Cardiac muscle cell (in vitro differentiated cells and primary cell): Measurements from ENCODE around the gene MAN2A2. TPM values are rescaled to one million over a fixed set of nuclear protein-coding genes. Genes with fewer than 3 reads are reported as not detected.
"Not testable (repeated sequence)": the region's sequence is repeated elsewhere in the genome, so short reads cannot be mapped to it uniquely, and the experiment has no call there.

Experiments
- DNase-seq, 2 donors: peaks; one replicate each; pipeline versions ENCODE4 v3.0.0 to v3.0.0-alpha.2; 2010 to 2017; ENCODE audit warnings: low read depth in 1 of 2, low spot score in 1 of 2
- H3K27ac ChIP-seq: fragments of 200-600 bp; sonication (generic); 2 replicates; pipeline ENCODE4 v1.5.1; 2016
- H3K27me3 ChIP-seq: fragments of 200-600 bp; sonication (generic); 2 replicates; pipeline ENCODE4 v1.6.0; 2016; ENCODE audit warnings: control low read depth
- H3K36me3 ChIP-seq: fragments of 200-600 bp; sonication (generic); 2 replicates; pipeline ENCODE4 v1.5.1; 2016; ENCODE audit warnings: control low read depth
- H3K4me1 ChIP-seq: fragments of 200-600 bp; sonication (generic); 2 replicates; pipeline ENCODE4 v1.8.1; 2017; ENCODE audit warnings: low read depth, mild to moderate bottlenecking, mixed run types
- H3K4me3 ChIP-seq: fragments of 200-600 bp; sonication (generic); 2 replicates; pipeline ENCODE4 v1.5.1; 2016; ENCODE audit warnings: mild to moderate bottlenecking
- H3K9me3 ChIP-seq: fragments of 200-600 bp; sonication (generic); 2 replicates; pipeline ENCODE4 v1.5.1; 2017; ENCODE audit warnings: low read depth, mild to moderate bottlenecking, control low read depth
- polyA plus RNA-seq: library from polyadenylated mRNA; unstranded; fragments of >200 nt; fragmentation: Nextera tagmentation; extraction: Ambion mirVana; gene quantifications from 2 replicates; pipeline ENCODE4 v1.2.1, GENCODE V29; 2016
- total RNA-seq: library from RNA; depleted of rRNA; stranded (reverse); fragments of >200 nt; gene quantifications from 2 replicates; pipeline ENCODE4 v1.2.3, GENCODE V29; 2016
- TF ChIP-seq, protein P1 (sequence below): IDR thresholded peaks from 2 replicates; pipeline ENCODE4 v1.5.1; 2012; ENCODE audit warnings: low read depth, mild to moderate bottlenecking, low read length

Gene MAN2A2
- total and polyA plus RNA-seq, 2 experiments from 2014 or later = 53.0 to 54.3 TPM

DNA sequence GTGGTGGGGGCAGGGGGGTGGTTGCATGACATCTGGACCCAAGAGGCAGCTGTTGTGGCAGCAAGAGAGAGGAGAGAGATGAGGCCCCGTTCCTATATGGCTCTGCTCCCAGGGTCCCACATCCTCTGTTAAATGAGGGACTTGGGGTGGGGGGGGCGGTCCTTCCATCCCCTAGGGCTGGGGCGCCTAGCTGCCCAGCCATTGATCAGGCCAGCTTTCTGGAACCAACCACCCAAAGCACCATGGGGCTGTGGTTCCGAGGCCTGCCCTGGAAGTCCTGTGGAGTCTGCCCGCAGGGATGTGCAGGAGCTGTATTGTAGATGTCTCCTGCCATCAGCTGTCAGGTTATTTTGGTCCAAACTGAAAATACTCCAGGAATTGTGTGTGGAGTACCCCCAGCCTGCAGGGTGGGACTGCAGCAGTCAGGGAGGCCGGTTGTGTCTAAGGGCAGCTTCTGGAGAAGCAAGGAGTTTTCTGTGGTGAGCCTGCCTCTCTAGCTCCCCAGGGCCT lies 29.6 kb upstream of the MAN2A2 start:
- no peaks in the 10 kb centered on the region for H3K27me3 ChIP-seq
- peaks cover 36% of the 10 kb centered on the region for H3K4me1 ChIP-seq
- no peak for DNase-seq
- no peak overlapping the region for H3K4me3 ChIP-seq
- H3K27ac ChIP-seq = peak overlapping the region; percentile 99
- peaks cover 15% of the 10 kb centered on the region for H3K36me3 ChIP-seq
- TF ChIP-seq, protein P1, sequence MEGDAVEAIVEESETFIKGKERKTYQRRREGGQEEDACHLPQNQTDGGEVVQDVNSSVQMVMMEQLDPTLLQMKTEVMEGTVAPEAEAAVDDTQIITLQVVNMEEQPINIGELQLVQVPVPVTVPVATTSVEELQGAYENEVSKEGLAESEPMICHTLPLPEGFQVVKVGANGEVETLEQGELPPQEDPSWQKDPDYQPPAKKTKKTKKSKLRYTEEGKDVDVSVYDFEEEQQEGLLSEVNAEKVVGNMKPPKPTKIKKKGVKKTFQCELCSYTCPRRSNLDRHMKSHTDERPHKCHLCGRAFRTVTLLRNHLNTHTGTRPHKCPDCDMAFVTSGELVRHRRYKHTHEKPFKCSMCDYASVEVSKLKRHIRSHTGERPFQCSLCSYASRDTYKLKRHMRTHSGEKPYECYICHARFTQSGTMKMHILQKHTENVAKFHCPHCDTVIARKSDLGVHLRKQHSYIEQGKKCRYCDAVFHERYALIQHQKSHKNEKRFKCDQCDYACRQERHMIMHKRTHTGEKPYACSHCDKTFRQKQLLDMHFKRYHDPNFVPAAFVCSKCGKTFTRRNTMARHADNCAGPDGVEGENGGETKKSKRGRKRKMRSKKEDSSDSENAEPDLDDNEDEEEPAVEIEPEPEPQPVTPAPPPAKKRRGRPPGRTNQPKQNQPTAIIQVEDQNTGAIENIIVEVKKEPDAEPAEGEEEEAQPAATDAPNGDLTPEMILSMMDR = no peak
- H3K9me3 ChIP-seq = no peaks in the 10 kb centered on the region

DNA sequence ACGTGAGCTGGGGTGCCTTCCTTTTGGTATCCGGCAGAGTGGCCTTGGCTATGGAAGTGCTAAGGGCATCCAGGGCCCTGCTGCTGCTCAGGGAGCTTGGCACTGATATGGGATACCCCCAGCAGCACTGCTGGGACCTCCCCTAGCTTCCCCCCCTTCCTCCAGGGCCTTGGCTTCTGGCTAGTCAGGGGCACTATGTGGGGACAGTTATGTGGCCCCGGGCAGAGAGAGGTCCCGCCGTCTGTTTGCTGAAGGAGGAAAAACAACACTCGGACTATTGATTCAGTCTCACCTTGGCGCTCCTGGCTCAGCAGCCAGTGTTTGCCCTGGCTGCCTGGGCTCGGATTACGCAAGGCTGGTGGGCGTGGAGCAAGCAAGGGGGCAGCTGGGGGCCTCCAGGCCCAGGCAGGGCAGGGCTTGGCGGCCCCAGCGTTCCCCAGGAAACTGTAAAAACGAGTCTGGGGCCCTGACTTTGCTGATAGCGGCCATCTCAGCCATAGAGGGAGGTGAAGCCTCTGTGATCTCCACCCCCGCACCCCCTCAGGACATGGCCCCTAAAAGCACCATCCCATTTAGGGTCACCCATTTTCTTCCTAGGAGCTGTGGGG lies 29.0 kb upstream of the MAN2A2 start:
- TF ChIP-seq, protein P1 = no peak
- Histone ChIP-seq H3K4me3 (no peak overlapping the region), H3K27me3 (no peaks in the 10 kb centered on the region), H3K9me3 (no peaks in the 10 kb centered on the region), H3K36me3 (peaks cover 18% of the 10 kb centered on the region), H3K4me1 (peaks cover 31% of the 10 kb centered on the region), H3K27ac (peak overlapping the region; percentile 99)
- DNase-seq = peak in 1 of 2 donors; percentile 54

DNA sequence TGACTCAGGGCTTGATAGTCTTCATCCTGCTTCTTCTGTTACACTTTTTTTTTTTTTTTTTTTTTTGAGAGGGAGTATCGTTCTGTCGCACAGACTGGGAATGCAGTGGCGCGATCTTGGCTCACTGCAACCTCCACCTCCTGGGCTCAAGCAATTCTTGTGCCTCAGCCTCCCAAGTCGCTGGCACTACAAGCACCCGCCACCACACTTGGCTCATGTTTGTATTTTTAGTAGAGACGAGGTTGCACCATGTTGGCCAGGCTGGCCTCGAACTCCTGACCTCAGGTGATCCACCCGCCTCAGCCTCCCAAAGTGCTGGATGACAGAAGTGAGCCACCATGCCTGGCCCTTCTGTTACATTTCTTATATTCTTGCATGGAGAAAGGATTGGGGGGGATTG lies 28.1 kb upstream of the MAN2A2 start:
- DNase-seq, H3K27ac ChIP-seq, H3K4me3 ChIP-seq, H3K27me3 ChIP-seq, H3K9me3 ChIP-seq: not testable (repeated sequence)
- Histone ChIP-seq H3K36me3 (peaks cover 18% of the 10 kb centered on the region), H3K4me1 (peaks cover 23% of the 10 kb centered on the region)

DNA sequence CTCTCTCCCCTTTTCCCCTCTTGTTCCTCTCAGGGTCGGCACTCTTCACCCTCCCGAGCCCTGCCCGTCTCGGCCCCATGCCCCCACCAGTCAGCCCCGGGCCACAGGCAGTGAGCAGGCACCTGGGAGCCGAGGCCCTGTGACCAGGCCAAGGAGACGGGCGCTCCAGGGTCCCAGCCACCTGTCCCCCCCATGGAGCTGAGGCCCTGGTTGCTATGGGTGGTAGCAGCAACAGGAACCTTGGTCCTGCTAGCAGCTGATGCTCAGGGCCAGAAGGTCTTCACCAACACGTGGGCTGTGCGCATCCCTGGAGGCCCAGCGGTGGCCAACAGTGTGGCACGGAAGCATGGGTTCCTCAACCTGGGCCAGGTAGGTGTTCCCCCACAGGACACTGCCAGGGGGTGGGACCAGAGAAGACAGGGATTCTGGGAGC lies 27.5 kb upstream of the MAN2A2 start:
- Histone ChIP-seq H3K9me3 (no peaks in the 10 kb centered on the region), H3K27ac (no peak overlapping the region), H3K4me1 (peaks cover 22% of the 10 kb centered on the region), H3K27me3 (no peaks in the 10 kb centered on the region), H3K4me3 (no peak overlapping the region), H3K36me3 (peaks cover 18% of the 10 kb centered on the region)
- TF ChIP-seq, protein P1 = no peak
- DNase-seq = no peak

DNA sequence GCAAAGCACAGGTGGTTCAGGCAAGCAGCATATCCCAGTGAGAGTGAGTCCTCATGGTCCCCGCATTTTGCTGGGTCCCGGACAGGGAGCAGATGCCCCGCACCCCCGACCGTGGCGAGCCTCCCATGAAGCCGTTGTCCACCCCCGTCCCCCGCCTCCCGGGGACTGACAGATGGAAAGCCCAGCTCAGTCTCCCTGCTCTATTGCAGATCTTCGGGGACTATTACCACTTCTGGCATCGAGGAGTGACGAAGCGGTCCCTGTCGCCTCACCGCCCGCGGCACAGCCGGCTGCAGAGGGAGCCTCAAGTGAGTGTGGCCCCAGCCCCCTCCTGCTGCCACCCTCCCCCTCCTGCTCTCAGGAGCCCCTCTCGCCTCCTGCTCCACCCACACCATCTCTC lies 27.1 kb upstream of the MAN2A2 start:
- no peaks in the 10 kb centered on the region for H3K27me3 ChIP-seq
- peaks cover 18% of the 10 kb centered on the region for H3K36me3 ChIP-seq
- H3K9me3 ChIP-seq = no peaks in the 10 kb centered on the region
- no peak overlapping the region for H3K4me3 ChIP-seq
- TF ChIP-seq, protein P1 = no peak
- no peak for DNase-seq
- H3K27ac ChIP-seq = no peak overlapping the region
- H3K4me1 ChIP-seq = peaks cover 22% of the 10 kb centered on the region

DNA sequence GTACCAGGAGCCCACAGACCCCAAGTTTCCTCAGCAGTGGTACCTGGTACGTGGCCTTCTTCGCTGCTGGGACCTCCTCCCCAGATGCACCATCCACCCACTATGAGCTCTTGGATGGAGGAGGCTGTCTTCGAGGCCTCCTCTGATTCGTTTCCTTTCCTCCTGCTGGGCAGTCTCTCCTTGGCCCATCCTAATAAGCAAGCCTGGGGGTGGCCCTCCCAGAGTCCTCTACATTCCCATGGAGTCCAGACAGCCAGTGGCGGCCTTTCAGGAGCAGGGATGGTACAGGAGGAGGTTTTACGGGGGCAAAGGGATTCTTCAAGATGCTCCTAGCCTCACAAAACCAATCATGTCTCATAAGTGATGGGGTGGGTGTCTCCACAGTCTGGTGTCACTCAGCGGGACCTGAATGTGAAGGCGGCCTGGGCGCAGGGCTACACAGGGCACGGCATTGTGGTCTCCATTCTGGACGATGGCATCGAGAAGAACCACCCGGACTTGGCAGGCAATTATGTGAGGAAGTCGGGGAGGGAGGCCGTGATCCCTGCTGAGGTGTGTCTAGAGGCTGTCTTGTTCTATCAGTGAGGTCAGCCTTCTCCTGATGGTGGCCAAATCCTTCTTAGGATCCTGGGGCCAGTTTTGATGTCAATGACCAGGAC lies 26.5 kb upstream of the MAN2A2 start:
- Histone ChIP-seq H3K27me3 (no peaks in the 10 kb centered on the region), H3K9me3 (no peaks in the 10 kb centered on the region), H3K36me3 (peaks cover 18% of the 10 kb centered on the region), H3K4me1 (peaks cover 22% of the 10 kb centered on the region), H3K4me3 (no peak overlapping the region), H3K27ac (no peak overlapping the region)
- TF ChIP-seq, protein P1 = no peak
- DNase-seq = no peak
